H9 (cell line): Measurements from ENCODE around the gene MBOAT2. TPM values are rescaled to one million over a fixed set of nuclear protein-coding genes. Genes with fewer than 3 reads are reported as not detected.

Experiments used
- DNase-seq: peaks from one replicate; pipeline ENCODE4 v3.0.0-alpha.2; 2017
- H2AFZ ChIP-seq: one replicate; pipeline ENCODE4 v1.6.1; 2013; ENCODE audit warnings: mild to moderate bottlenecking, low read length, control low read depth, moderate library complexity
- H2AK5ac ChIP-seq: 2 replicates; pipeline ENCODE4 v1.6.1; 2013; ENCODE audit warnings: low read length, control low read depth, mixed read lengths; ENCODE audit not compliant: insufficient read length
- H2BK120ac ChIP-seq: one replicate; pipeline ENCODE4 v1.6.1; 2013; ENCODE audit warnings: low read depth, mild to moderate bottlenecking, low read length, control low read depth, inconsistent platforms; ENCODE audit not compliant: poor library complexity, severe bottlenecking
- H2BK12ac ChIP-seq: 2 replicates; pipeline ENCODE4 v1.6.1; 2013; ENCODE audit warnings: low read length, control low read depth, mixed read lengths, low read depth; ENCODE audit not compliant: insufficient read length
- H2BK15ac ChIP-seq: 2 replicates; pipeline ENCODE4 v1.6.1; 2013; ENCODE audit warnings: low read depth, low read length, control low read depth
- H2BK20ac ChIP-seq: one replicate; pipeline ENCODE4 v1.6.1; 2013; ENCODE audit warnings: low read depth, mild to moderate bottlenecking, low read length, control low read depth, inconsistent platforms; ENCODE audit not compliant: poor library complexity, severe bottlenecking
- H2BK5ac ChIP-seq: 2 replicates; pipeline ENCODE4 v1.6.1; 2013; ENCODE audit warnings: low read length, control low read depth, mixed read lengths; ENCODE audit not compliant: insufficient read length
- H3K14ac ChIP-seq: 2 replicates; pipeline ENCODE4 v1.6.1; 2013; ENCODE audit warnings: low read length, control low read depth; ENCODE audit not compliant: insufficient read depth
- H3K18ac ChIP-seq: 2 replicates; pipeline ENCODE4 v1.6.1; 2013; ENCODE audit warnings: low read depth, mild to moderate bottlenecking, mixed read lengths, low read length, control low read depth; ENCODE audit not compliant: insufficient read length
- H3K23ac ChIP-seq: 2 replicates; pipeline ENCODE4 v1.6.1; 2013; ENCODE audit warnings: low read length, control low read depth, mixed read lengths, low read depth; ENCODE audit not compliant: insufficient read length
- H3K23me2 ChIP-seq: 2 replicates; pipeline ENCODE4 v1.6.1; 2013; ENCODE audit warnings: low read depth, mild to moderate bottlenecking, mixed read lengths, low read length, control low read depth; ENCODE audit not compliant: insufficient read length, poor library complexity, severe bottlenecking
- H3K27ac ChIP-seq: 2 replicates; pipeline ENCODE4 v1.5.1; 2013; ENCODE audit warnings: low read length, control low read depth, mixed read lengths, low read depth; ENCODE audit not compliant: insufficient read length
- H3K27me3 ChIP-seq: 2 replicates; pipeline ENCODE4 v1.6.1; 2013; ENCODE audit warnings: low read length, control low read depth, inconsistent platforms; ENCODE audit not compliant: insufficient read depth
- H3K4ac ChIP-seq: 2 replicates; pipeline ENCODE4 v1.6.1; 2013; ENCODE audit warnings: low read depth, mild to moderate bottlenecking, control low read depth, inconsistent platforms, low read length, moderate library complexity
- H3K4me1 ChIP-seq: 2 replicates; pipeline ENCODE4 v1.6.1; 2013; ENCODE audit warnings: low read length, control low read depth, inconsistent platforms; ENCODE audit not compliant: insufficient read depth
- H3K4me2 ChIP-seq: 2 replicates; pipeline ENCODE4 v1.6.1; 2013; ENCODE audit warnings: low read length, control low read depth, mixed read lengths; ENCODE audit not compliant: insufficient read length, insufficient read depth
- H3K56ac ChIP-seq: 2 replicates; pipeline ENCODE4 v1.6.1; 2013; ENCODE audit warnings: low read depth, mild to moderate bottlenecking, mixed read lengths, low read length, control low read depth; ENCODE audit not compliant: insufficient read length
- H3K79me1 ChIP-seq: 2 replicates; pipeline ENCODE4 v1.6.1; 2013; ENCODE audit warnings: low read depth, mild to moderate bottlenecking, moderate library complexity, low read length, control low read depth, inconsistent platforms; ENCODE audit not compliant: insufficient read depth, poor library complexity, severe bottlenecking
- H3K79me2 ChIP-seq: 2 replicates; pipeline ENCODE4 v1.6.1; 2013; ENCODE audit warnings: low read length, control low read depth, inconsistent platforms; ENCODE audit not compliant: insufficient read depth
- H3K9ac ChIP-seq: 2 replicates; pipeline ENCODE4 v1.6.1; 2013; ENCODE audit warnings: low read length, control low read depth, mixed read lengths; ENCODE audit not compliant: insufficient read length; ENCODE audit errors: extremely low read depth
- H3K9me3 ChIP-seq: one replicate; pipeline ENCODE4 v1.6.1; 2013; ENCODE audit warnings: low read depth, low read length, inconsistent platforms; ENCODE audit not compliant: control insufficient read depth
- H3T11ph ChIP-seq: one replicate; pipeline ENCODE4 v1.6.1; 2013; ENCODE audit warnings: mild to moderate bottlenecking, low read length, control low read depth, inconsistent platforms
- H4K20me1 ChIP-seq: one replicate; pipeline ENCODE4 v1.6.1; 2013; ENCODE audit not compliant: control insufficient read depth, insufficient read length, insufficient read depth
- H4K5ac ChIP-seq: 2 replicates; pipeline ENCODE4 v1.6.1; 2013; ENCODE audit warnings: low read depth, mild to moderate bottlenecking, mixed read lengths, low read length, control low read depth; ENCODE audit not compliant: insufficient read length
- H4K8ac ChIP-seq: replicated peaks from 2 replicates; pipeline ENCODE4 v1.6.1; 2013; ENCODE audit warnings: low read length, control low read depth, mixed read lengths, low read depth; ENCODE audit not compliant: insufficient read length
- H4K91ac ChIP-seq: 2 replicates; pipeline ENCODE4 v1.6.1; 2013; ENCODE audit warnings: low read depth, mild to moderate bottlenecking, moderate library complexity, mixed read lengths, low read length, control low read depth; ENCODE audit not compliant: insufficient read length
- H3K27ac Mint-ChIP-seq, 3 experiments: 2 replicates in 2 of 3; 3 replicates in 1 of 3; pipeline ENCODE4 v1.8.0; 2020 to 2021; ENCODE audit warnings: mixed read lengths in 3 of 3, mild to moderate bottlenecking in 1 of 3, moderate library complexity in 1 of 3
- H3K27me3 Mint-ChIP-seq: 2 replicates; pipeline ENCODE4 v1.8.0; 2021; ENCODE audit warnings: low read depth, mild to moderate bottlenecking, moderate library complexity, mixed read lengths
- H3K36me3 Mint-ChIP-seq, 3 experiments: 2 replicates in 2 of 3; 3 replicates in 1 of 3; pipeline ENCODE4 v1.8.0; 2020 to 2021; ENCODE audit warnings: low read depth in 3 of 3, mixed read lengths in 3 of 3; ENCODE audit not compliant: insufficient read depth in 1 of 3
- H3K4me1 Mint-ChIP-seq, 2 experiments: 2 replicates each; pipeline ENCODE4 v1.8.0; 2020; ENCODE audit warnings: mixed read lengths in 2 of 2
- H3K4me3 Mint-ChIP-seq, 2 experiments: 2 replicates in 1 of 2; 3 replicates in 1 of 2; pipeline ENCODE4 v1.8.0; 2020 to 2021; ENCODE audit warnings: mild to moderate bottlenecking in 2 of 2, mixed read lengths in 2 of 2, moderate library complexity in 1 of 2
- H3K9me3 Mint-ChIP-seq, 2 experiments: 2 replicates in 1 of 2; 3 replicates in 1 of 2; pipeline ENCODE4 v1.8.0; 2020; ENCODE audit warnings: mild to moderate bottlenecking in 2 of 2, mixed read lengths in 2 of 2, moderate library complexity in 1 of 2
- WGBS: extraction: QIAGEN DNeasy Blood & Tissue Kit; methylation state at CpG from one replicate; pipeline ENCODE4 v1.1.7; 2013; ENCODE audit warnings: missing lambda C conversion rate, low lambda C conversion rate, mixed read lengths; ENCODE audit not compliant: insufficient read length; ENCODE audit errors: extremely low coverage; 5-methylcytosine and 5-hydroxymethylcytosine counted together
- total RNA-seq: library from RNA; stranded (reverse); gene quantifications from 2 replicates; pipeline ENCODE4 v1.2.1, GENCODE V29; 2021
- TF ChIP-seq, protein P1 (sequence below): fragments of 200-600 bp; sonication (generic); conservative IDR thresholded peaks from 3 replicates; pipeline ENCODE4 v1.8.0; 2021; ENCODE audit warnings: antibody characterized with exemption, mild to moderate bottlenecking

Gene MBOAT2
- total RNA-seq, 1 experiment from 2014 or later, result 20.2 TPM

DNA sequence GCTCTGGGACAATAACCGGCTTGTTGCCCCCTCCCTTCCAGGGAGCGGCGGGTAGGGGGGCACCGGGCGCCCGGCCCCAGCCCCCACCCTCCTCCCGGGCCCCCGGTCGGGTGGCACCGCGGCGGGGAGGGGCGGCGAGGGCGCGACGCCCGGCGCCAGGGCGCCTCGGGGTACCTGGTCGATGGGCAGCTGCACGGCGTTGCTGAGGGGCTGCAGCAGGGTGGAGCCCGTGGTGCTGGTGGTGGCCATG, 193 bp downstream of the MBOAT2 start:
- H3K27me3 ChIP-seq, result no peaks in the 10 kb centered on the region
- DNase-seq, result no peak
- peaks cover 11% of the 10 kb centered on the region for H3K23me2 ChIP-seq
- no peak overlapping the region for H3K27ac ChIP-seq
- no peaks in the 10 kb centered on the region for H3K79me1 ChIP-seq
- no peak overlapping the region for H2BK15ac ChIP-seq
- peaks cover 36 to 37% of the 10 kb centered on the region in 2 experiments for H3K4me1 Mint-ChIP-seq
- H3K9me3 ChIP-seq, result no peaks in the 10 kb centered on the region
- no peak overlapping the region for H3K18ac ChIP-seq
- TF ChIP-seq, protein P1, sequence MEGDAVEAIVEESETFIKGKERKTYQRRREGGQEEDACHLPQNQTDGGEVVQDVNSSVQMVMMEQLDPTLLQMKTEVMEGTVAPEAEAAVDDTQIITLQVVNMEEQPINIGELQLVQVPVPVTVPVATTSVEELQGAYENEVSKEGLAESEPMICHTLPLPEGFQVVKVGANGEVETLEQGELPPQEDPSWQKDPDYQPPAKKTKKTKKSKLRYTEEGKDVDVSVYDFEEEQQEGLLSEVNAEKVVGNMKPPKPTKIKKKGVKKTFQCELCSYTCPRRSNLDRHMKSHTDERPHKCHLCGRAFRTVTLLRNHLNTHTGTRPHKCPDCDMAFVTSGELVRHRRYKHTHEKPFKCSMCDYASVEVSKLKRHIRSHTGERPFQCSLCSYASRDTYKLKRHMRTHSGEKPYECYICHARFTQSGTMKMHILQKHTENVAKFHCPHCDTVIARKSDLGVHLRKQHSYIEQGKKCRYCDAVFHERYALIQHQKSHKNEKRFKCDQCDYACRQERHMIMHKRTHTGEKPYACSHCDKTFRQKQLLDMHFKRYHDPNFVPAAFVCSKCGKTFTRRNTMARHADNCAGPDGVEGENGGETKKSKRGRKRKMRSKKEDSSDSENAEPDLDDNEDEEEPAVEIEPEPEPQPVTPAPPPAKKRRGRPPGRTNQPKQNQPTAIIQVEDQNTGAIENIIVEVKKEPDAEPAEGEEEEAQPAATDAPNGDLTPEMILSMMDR, result no peak
- peak overlapping the region in 1 of 2 experiments; percentile 17; a peak in 1 of 5 replicates for H3K4me3 Mint-ChIP-seq
- no peak overlapping the region for H2BK5ac ChIP-seq
- H2AK5ac ChIP-seq, result no peak overlapping the region
- H3K4ac ChIP-seq, result no peak overlapping the region
- H3K9ac ChIP-seq, result no peak overlapping the region
- no peaks in the 10 kb centered on the region; the same call in 1 of the 2 replicates for H3K4me1 ChIP-seq
- H2BK120ac ChIP-seq, result no peak overlapping the region
- no CpG with 5 or more reads among the region's 25 CpGs for WGBS
- H2BK20ac ChIP-seq, result no peak overlapping the region
- H3K36me3 Mint-ChIP-seq, result peaks cover 0 to 6% (median 3%) of the 10 kb centered on the region in 3 experiments; a peak in 4 of 7 replicates
- peaks cover 0 to 6% of the 10 kb centered on the region in 2 experiments; a peak in 2 of 5 replicates for H3K9me3 Mint-ChIP-seq
- no peak overlapping the region for H3K27ac Mint-ChIP-seq
- peaks cover 5% of the 10 kb centered on the region for H3K27me3 Mint-ChIP-seq
- H3T11ph ChIP-seq, result no peak overlapping the region
- no peaks in the 10 kb centered on the region for H4K20me1 ChIP-seq
- peaks cover 2% of the 10 kb centered on the region; the same call in 1 of the 2 replicates for H3K79me2 ChIP-seq
- H3K4me2 ChIP-seq, result peak overlapping the region; percentile 97
- no peak overlapping the region for H2BK12ac ChIP-seq
- no peak overlapping the region for H2AFZ ChIP-seq
- no peak overlapping the region for H4K8ac ChIP-seq
- H4K5ac ChIP-seq, result no peak overlapping the region
- no peak overlapping the region for H4K91ac ChIP-seq
- no peak overlapping the region for H3K56ac ChIP-seq
- H3K14ac ChIP-seq, result peak overlapping the region; percentile 59; the same call in 1 of the 2 replicates
- no peak overlapping the region for H3K23ac ChIP-seq
